Endothelial cell (in vitro differentiated cells): ENCODE results near the gene CHST13. TPM values are rescaled to one million over a fixed set of nuclear protein-coding genes. Genes with fewer than 3 reads are reported as not detected.

Experiments used
- DNase-seq: peaks from one replicate; pipeline ENCODE4 v3.0.0; 2021; ENCODE audit warnings: low spot score
- H3K27ac Mint-ChIP-seq: one replicate; pipeline ENCODE4 v1.8.0; 2021; ENCODE audit warnings: mixed read lengths, inconsistent platforms; ENCODE audit not compliant: unreplicated experiment
- H3K27me3 Mint-ChIP-seq: one replicate; pipeline ENCODE4 v1.8.0; 2021; ENCODE audit warnings: mild to moderate bottlenecking, moderate library complexity, mixed read lengths, inconsistent platforms; ENCODE audit not compliant: unreplicated experiment
- H3K36me3 Mint-ChIP-seq: one replicate; pipeline ENCODE4 v1.8.0; 2021; ENCODE audit warnings: mild to moderate bottlenecking, low read depth, mixed read lengths, inconsistent platforms; ENCODE audit not compliant: unreplicated experiment
- H3K4me1 Mint-ChIP-seq: one replicate; pipeline ENCODE4 v1.8.0; 2021; ENCODE audit warnings: mild to moderate bottlenecking, mixed read lengths, inconsistent platforms; ENCODE audit not compliant: unreplicated experiment
- H3K4me3 Mint-ChIP-seq: one replicate; pipeline ENCODE4 v1.8.0; 2021; ENCODE audit warnings: mild to moderate bottlenecking, mixed read lengths, inconsistent platforms; ENCODE audit not compliant: unreplicated experiment
- H3K9me3 Mint-ChIP-seq: one replicate; pipeline ENCODE4 v1.8.0; 2021; ENCODE audit warnings: mixed read lengths, inconsistent platforms; ENCODE audit not compliant: unreplicated experiment
- total RNA-seq: library from RNA; stranded (reverse); fragmentation: NEBNext Ultra II Directional; extraction: Animal tissue kit (Norgen Biotek cat#: 25700); gene quantifications from one replicate; pipeline ENCODE4 v1.2.1, GENCODE V29; 2021; ENCODE audit not compliant: unreplicated experiment
- TF ChIP-seq, protein P1 (sequence below): fragments of 200-600 bp; sonication (generic); IDR thresholded peaks from one replicate; pipeline ENCODE4 v1.5.0; 2021; ENCODE audit warnings: antibody characterized with exemption; ENCODE audit not compliant: unreplicated experiment

The CHST13 gene
- total RNA-seq, 1 donor from 2014 or later: not detected

DNA sequence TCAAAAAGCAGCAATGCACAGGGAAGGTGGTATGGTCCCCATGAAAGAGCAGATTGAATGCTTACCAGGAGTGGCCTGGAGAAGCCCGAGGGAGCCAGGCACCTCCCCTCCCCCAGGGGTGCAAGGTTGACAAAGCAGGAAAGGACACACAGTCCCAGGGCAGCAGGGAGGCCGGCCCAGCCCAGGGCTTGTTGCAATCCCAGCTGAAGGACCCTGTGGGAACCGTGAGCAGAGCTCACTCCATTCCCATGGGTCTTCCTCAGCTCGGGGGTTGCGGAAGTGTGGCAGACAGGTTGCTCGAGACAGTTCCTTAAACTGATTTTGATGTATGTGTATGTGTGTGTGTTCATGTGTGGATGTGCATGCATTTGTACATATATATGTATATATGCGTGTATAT, 22.2 kb upstream of the CHST13 start:
- Mint-ChIP-seq H3K27ac (peak overlapping the region; percentile 20), H3K4me3 (no peak overlapping the region), H3K27me3 (peaks cover 7% of the 10 kb centered on the region), H3K36me3 (no peaks in the 10 kb centered on the region), H3K9me3 (no peaks in the 10 kb centered on the region), H3K4me1 (no peaks in the 10 kb centered on the region)
- TF ChIP-seq, protein P1, sequence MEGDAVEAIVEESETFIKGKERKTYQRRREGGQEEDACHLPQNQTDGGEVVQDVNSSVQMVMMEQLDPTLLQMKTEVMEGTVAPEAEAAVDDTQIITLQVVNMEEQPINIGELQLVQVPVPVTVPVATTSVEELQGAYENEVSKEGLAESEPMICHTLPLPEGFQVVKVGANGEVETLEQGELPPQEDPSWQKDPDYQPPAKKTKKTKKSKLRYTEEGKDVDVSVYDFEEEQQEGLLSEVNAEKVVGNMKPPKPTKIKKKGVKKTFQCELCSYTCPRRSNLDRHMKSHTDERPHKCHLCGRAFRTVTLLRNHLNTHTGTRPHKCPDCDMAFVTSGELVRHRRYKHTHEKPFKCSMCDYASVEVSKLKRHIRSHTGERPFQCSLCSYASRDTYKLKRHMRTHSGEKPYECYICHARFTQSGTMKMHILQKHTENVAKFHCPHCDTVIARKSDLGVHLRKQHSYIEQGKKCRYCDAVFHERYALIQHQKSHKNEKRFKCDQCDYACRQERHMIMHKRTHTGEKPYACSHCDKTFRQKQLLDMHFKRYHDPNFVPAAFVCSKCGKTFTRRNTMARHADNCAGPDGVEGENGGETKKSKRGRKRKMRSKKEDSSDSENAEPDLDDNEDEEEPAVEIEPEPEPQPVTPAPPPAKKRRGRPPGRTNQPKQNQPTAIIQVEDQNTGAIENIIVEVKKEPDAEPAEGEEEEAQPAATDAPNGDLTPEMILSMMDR: no peak
- no peak for DNase-seq

DNA sequence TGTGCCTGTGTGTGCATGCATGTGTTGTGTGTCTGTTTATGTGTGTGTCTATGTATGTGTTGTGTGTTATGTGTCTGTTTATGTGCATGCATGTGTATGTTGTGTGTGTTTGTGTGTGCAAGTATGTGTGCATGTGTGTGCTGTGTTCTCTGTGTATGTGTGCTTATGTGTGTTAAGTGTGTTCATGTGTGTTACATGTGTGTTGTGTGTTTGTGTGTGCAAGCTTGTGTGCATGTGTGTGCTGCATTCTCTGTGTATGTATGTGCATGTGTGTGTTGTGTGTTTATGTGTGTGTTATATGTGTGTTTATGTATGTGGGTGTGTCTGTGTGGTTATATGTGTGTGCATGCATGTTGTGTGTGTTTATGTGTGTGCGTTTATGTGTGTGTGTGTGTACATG, 21.3 kb upstream of the CHST13 start:
- H3K27ac Mint-ChIP-seq: no peak overlapping the region
- DNase-seq: no peak
- TF ChIP-seq, protein P1: no peak
- no peaks in the 10 kb centered on the region for H3K36me3 Mint-ChIP-seq
- H3K27me3 Mint-ChIP-seq: peaks cover 7% of the 10 kb centered on the region
- H3K4me1 Mint-ChIP-seq: no peaks in the 10 kb centered on the region
- H3K4me3 Mint-ChIP-seq: no peak overlapping the region
- H3K9me3 Mint-ChIP-seq: no peaks in the 10 kb centered on the region

- no peak for DNase-seq
- no peaks in the 10 kb centered on the region for H3K9me3 Mint-ChIP-seq
- TF ChIP-seq, protein P1: no peak
- no peak overlapping the region for H3K27ac Mint-ChIP-seq
- H3K27me3 Mint-ChIP-seq: peaks cover 7% of the 10 kb centered on the region
- H3K4me3 Mint-ChIP-seq: no peak overlapping the region
- no peaks in the 10 kb centered on the region for H3K4me1 Mint-ChIP-seq
- H3K36me3 Mint-ChIP-seq: no peaks in the 10 kb centered on the region
Observed at GRCh38 chr3:126503701-126504100, 20.3 kb upstream of the CHST13 start.

- H3K36me3 Mint-ChIP-seq: no peaks in the 10 kb centered on the region
- no peaks in the 10 kb centered on the region for H3K4me1 Mint-ChIP-seq
- TF ChIP-seq, protein P1: no peak
- H3K4me3 Mint-ChIP-seq: no peak overlapping the region
- DNase-seq: no peak
- H3K9me3 Mint-ChIP-seq: no peaks in the 10 kb centered on the region
- H3K27me3 Mint-ChIP-seq: peaks cover 4% of the 10 kb centered on the region
- H3K27ac Mint-ChIP-seq: no peak overlapping the region
Observed at GRCh38 chr3:126507886-126508285, 16.1 kb upstream of the CHST13 start.

DNA sequence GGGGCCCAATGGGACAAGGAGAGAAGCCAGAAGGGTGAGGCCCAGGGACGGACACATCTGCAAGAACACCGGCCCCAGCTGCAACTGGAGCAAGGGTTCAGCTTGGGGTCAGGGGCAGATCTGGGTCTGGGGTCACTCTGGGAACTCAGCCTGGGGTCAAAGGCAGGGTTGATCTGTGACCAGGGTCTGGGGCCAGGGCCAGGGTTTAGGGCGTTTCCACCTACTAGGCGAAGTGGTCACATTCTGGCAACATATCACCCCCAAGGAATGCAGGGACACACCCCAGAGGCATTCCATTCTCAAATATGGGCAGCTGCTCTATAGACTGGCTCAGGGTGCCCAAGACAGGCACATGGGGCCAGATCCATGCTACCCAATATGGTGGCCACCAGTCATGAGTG, 15.4 kb upstream of the CHST13 start:
- Mint-ChIP-seq H3K36me3 (no peaks in the 10 kb centered on the region), H3K27ac (no peak overlapping the region), H3K27me3 (peaks cover 4% of the 10 kb centered on the region), H3K4me3 (no peak overlapping the region), H3K4me1 (no peaks in the 10 kb centered on the region), H3K9me3 (no peaks in the 10 kb centered on the region)
- TF ChIP-seq, protein P1: no peak
- no peak for DNase-seq
